Activated CD4-positive, alpha-beta T cell treated with anti-CD3 and anti-CD28 coated beads for 48 hours (primary cell): Measurements from ENCODE around the gene CTDSPL.

Experiments used
- DNase-seq: peaks from one replicate; pipeline ENCODE4 v3.0.0-alpha.2; 2020

CTDSPL gene

DNA sequence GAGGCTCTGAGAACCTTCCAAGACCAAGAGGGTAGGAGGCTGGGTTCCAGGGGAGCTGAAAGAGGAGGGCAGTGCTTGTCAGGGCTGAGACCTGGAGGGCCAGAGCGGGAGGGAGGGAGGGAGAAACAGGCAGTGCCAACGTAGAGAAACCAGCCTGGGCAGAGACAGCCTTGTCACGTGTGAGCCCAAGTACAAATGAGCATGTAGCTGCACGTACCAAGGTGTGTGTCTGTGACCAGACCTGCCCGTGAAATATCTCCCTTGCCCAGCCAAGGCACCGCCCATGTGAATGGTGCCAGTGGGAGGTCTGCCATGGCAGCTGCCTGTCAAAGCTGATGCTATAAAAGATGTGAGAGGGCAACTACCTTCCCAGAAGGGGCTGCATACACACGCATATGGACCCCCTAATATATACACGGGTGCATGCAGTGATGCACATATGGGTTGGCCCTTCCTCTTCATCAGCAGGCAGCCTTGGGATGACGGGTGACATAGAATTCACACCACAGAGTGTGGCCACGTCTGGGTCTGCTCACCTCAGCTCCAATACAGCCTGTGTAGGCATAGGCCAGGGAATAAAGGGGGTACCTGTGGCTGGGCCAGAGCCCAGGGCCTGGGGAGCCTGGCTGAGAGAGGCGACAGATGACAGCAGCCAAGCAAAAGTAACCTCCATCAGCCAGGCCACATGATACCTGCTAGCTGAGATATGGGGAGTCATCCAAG is 7.8 kb upstream of the CTDSPL start:
- no peak for DNase-seq

DNA sequence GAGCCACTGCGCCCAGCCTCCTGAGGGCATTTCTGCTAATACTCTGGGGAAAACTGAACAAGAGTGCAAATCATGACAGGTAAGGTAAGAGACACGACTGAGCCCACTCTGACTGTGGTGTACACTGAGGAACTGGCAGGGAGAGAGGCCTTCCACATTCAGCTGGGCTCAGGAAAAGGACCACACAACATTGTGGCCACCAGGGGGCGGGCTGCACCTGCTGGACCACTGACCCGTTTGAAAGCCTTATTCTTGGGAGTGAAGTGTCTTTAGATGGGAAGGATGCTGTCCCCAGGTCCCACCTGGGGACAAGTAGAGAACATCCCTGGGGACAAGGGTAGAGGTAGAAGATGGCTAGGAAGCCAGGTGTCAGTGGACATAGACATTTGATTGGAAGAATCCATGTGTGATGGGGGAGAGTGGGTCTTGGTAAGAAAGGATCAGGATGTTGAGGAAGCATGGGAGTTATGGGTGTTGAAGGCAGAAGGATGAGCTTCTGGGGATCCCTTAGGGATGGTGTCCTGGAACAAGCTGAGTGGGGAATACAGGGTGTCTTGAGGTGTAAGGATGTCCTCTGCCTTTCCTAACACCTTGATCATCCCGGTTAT is 6.2 kb upstream of the CTDSPL start:
- peak; percentile 85 for DNase-seq

DNA sequence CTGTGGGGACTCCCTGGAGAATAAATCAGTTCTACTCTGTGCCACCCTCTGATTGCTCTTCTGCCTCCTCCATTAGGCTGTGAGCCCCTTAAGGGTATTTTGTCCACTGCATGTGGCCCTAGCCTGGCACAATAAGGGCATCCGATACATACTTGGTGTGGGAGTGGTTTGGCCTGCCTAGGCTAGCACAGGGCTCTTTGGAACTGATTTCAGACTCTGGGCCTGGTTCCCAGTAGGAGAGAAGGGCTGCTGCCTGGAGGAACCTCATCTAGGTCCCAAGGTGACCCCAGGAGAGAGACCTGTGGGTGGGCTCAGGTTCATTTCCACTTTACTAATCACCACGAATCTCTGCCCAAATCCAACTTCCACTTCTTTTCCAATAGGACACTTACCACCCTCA is 5.3 kb upstream of the CTDSPL start:
- no peak for DNase-seq

DNA sequence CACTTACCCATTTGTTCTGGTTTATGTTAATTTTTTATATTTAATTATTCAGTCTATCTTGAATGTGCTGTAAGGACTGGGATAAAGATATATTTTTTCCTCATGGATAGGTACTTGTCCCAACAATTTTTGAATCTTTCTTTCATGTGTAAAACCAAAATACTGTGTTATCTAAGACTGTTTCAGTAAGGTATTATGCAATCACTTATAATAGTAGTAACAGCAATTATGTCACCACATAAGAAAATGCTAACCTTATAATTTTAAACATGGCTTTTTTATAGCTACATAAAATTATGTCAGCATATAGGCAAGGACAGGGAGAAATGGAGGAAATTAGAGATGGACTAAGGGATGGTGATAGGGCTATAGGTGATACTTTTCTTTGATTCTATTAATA is 2.9 kb upstream of the CTDSPL start:
- DNase-seq: no peak

DNA sequence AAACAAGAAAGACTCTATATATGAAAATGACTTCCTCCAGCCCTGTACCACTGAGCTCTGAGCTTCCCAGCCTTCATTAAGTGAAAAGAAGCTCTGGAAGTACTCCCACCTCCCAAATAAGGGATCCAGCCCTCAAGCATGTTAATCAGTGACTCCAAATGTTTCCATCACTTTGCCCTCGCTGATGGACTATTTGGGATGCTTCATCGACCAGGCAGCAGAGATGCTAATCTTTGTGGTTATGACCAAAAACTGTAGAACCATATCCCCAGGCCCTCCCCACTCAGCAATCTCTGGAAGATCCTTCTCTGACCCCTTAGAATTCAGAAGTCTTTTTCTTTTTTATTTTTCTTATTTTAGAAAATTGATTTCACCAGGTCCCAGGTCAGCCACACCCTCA is 2.3 kb upstream of the CTDSPL start:
- DNase-seq: no peak

DNA sequence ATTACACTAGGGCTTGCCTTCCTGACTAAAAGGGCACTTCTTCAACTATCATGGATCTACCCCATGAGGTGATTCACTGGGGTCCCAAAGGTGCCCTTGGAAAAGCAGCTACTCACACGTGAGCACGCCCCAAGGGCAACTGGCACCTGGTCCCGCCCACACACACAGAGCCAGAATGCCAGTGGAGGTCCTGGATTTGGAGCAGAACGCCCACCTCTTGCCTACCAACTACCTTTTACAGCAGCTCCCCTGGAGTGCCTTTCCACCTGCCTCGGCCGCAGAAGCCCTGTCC is 1.8 kb upstream of the CTDSPL start:
- DNase-seq: peak; percentile 11

DNA sequence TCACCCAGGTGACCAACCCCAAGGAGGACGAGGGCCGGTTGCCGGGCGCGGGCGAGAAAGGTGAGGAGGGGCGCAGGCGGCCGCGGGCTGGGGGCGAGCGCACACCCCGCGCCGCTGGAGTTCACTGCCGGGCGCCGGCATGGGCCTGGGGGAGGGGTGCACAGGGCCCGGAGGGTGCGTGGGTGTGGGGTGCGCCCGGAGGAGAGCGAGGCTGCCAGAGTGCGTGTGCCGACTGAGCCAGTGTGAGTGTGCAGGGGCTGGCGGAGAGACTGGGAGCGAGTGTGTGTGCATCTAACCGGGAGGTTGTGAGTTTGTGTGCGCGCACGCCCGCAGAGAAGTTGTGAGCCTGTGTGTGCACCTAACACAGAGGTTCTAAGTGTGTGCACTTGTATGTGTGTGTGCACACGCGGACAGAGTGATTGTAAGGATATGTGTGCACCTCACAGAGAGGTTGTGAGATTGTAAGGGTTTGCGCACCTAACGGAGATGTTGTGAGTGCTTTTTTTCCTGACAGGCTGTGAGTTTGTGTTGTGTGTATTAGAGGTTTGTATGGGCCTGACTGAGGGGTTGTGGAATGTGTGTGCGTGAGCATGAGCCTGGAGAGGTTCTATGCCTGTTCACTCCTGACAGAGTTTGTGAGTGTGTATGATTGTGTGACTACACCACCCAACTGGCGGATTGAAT is 681 bp downstream of the CTDSPL start:
- DNase-seq: peak; percentile 66

DNA sequence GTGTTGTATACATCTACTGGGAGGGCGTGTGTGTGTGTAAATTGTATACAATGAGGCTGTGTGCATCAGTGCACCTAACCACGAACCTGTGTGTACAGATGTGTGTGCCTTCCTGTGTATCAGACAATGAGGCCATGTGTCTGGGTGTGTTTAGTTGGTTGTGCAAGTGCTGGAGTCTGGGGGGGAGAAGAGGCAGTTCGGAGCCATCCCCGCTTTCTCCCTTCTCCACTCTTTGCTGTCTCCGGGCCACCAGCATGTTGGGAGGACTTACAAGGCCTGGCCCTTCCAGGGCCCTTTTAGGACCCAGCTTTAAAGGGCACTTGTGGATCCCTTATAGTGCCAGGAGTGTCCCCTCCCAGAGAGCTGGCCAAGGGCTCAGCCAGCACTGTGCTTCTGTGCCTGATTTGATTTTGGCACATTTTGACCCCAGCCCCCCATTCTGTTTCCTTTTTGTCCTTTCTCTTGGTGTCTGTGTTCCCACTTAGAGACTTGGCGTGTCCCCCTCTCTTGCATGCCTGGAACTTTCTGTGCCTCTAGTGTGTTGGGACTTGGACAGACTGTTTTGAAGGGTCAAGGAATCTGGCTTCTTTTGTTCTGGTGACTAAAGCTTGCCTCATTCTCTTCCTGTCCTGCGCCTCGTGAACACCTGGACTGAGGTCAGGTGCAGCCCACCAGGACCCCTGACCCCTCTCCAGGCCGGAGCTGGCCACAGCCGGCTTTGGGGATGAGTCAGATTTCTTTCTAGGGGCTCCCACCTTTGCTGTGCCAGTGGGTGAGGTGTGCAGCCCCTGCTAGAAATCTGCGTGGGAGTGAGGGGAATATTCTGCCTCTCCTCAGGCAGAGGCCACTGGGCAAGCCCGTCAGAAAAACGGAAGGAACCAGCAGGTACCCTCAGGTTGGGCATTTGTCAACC is 1.5 kb downstream of the CTDSPL start:
- no peak for DNase-seq

DNA sequence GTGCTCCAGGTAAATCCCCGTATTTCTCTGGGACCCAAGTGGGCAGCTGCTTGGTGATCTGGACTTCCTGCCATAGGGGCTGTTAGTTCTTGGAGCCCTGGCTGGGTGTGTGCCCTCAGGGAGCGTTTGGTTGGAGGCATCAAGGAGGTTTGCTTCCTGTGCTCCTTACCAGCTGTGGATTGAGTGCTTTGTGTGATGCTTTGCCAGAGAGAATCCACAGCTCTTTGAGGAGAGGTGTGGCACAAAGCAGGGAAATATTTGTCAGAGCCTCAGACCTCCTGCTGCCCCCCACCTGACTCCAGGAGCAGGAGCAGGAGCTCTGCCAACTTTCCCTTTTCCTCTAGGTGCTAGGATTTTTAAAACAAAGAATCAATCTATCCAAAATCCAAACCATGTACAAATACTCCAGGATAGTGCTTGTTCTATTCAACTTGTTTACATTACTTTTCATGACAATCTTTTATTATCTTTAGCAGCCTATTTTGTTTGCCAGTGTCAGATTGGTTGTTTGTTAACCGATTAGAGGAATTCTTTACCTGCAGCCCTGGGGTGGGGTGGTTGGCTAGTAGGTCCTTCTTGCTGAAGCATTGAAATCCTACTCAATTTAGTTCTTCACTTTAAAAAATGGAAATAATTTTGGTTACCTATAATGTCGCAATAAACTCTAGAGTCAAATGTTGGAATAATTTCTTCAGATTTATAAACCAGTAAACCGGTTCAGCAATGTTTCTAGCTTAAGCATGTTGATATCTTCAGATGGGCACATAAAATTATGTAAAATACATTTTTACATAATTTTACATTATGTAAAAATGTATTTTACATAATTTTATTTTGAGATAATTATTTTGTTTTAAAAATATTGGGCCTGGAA is 2.5 kb downstream of the CTDSPL start:
- DNase-seq: no peak

DNA sequence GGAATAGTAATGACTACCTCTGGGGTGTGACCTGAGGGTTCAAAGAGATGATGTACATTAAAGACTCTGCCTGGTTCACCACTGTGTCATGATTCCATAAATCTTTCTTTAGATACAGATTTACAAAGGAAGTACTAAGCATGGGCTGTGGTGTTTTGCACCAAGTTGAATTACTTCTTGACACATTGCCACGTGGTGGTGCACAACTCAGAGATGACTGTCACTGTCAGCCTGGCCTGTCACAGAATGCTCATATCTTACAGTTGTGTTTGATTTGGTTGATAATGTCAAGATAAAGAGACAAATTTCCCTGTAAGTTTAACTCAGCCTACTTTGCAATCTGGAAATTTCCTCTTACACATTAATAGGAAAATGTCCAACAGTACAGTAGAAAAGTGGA is 3.2 kb downstream of the CTDSPL start:
- DNase-seq: peak; percentile 15

DNA sequence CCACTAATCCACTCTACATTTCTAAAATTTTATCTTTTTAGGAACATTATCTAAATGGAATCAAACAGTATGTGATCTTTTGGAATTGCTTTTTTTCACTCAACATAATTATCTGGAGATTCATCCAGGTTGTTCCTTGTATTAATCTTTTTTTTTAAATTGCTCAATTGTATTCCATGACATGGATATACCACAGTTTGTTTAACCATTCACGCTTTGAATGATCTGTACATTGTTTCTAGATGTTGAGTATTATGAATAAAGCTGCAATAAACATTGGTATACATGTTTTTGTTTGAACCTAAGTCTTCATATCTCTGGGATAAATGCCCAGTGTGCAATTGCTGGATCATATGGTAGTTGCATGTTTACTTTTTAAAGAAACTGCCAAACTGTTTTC is 5.5 kb downstream of the CTDSPL start:
- no peak for DNase-seq

DNA sequence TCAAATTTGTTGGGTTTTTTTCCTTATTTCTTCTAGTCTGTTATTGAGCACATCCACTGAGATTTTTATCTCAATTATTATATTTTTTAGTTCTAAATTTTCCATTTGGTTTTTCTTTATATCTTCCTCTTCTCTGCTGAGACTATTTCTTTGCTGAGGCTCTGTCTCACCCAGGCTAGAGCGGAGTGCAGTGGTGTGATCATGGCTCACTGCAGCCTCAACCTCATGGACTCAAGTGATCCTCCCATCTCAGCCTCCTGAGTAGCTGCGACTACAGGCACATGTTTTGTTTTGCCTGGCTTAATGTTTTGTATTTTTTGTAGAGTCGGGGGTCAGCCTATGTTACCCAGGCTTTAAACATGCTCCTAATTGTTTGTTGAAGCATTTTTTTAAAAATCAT is 10.2 kb downstream of the CTDSPL start:
- no peak for DNase-seq

DNA sequence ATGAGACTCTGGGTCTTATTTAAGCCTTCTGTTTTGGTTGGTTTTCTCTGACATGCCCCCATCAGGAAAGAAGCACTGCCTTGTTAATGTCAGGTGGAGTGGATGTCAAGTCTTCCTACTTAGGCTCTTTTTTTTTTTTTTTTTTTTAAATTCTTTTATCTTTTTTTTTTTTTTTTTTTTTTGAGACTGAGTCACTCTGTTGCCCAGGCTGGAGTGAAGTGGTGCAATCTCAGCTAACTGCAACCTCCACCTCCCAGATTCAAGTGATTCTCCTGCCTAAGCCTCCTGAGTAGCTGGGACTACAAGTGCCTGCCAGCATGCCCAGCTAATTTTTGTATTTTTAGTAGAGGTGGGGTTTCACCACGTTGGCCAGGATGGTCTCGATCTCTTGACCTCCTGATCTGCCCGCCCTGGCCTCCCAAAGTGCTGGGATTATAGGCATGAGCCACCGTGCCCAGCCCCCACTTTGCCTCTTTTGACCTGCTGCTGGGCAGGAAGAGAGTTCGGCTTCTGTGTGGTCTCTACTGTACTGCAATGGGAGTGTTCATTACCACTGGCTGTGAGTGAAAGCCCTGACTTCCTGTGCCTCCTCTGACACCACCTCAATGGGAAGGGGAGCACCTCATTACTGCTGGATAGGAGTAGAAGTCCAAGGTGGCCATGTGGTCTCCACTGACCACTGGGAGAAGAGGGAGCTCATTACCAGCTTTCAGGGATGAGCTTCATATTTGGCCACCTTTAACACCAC is 10.9 kb downstream of the CTDSPL start:
- DNase-seq: no peak

DNA sequence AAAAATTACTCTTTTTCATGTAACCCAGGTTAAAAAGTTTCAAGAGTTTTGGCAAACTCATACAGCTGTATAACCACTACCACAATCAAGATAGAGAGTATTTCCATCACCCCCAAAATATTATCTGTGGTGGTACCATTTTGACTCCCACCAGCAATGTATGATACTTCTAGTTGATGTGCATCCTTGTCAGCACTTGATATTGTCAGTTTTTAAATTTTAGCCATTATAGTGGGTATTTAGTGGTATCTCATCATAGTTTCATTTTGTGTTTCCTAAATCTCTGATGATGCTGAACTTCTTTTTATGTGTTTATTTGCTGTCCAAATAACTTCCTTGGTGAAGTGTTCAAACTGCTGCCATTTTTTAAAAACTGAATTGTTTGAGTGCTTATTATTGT is 14.6 kb downstream of the CTDSPL start:
- no peak for DNase-seq

DNA sequence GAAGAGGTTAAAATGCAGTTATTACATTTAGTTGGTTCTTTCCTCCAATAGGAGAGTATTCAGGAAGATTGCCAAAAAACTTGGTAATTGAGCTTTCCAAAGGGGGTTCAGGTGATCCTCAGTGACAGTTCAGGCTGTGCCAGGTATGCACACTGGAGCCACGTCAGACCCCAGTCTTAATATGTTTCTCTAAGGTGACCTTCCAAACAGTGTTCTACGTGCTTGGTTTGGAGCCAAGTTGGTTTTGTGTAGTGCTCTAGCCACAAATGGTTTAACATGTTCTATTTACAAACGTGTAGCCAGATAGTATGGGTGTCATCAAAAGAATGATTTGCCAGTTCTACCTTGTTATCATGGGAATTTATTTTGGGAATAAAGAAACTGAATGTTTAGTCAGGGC is 21.0 kb downstream of the CTDSPL start:
- DNase-seq: no peak

DNA sequence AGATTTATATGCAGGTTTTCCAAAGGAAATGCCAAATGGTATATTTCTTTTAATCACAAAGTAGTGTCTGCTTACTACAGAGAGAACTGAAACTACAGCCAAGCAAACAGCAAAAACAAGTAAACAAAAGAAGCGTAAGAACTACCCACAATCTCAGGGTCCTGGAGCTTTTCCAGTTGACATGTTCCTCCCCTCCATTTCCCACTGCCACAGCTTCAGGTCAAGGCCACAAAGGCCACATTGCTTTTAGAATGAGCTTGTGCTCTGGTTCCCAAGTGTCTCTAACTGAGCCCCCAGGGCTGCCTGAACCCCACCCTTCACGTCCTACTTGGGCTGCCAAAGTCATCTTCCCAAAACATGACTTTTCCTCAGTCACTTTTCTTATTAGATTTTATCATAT is 24.1 kb downstream of the CTDSPL start:
- DNase-seq: no peak

DNA sequence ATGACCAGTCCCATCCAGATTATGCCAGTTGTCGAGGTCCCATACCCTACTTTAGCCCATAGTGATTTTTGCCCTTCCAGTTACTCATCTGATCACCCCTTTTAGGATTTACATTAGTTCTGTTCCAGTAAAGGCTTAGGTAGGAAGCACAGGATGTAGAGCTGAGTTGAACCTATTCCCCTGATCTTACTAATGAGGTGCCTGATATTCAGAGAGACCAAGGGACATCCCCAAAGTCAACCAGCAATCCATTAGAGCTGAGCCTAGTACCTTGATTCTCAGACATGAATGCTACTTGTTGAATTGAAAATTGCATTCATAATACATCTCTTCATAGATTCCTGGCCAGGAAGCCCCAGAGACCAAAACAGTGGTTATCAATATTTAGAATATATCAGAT is 24.7 kb downstream of the CTDSPL start:
- DNase-seq: no peak

DNA sequence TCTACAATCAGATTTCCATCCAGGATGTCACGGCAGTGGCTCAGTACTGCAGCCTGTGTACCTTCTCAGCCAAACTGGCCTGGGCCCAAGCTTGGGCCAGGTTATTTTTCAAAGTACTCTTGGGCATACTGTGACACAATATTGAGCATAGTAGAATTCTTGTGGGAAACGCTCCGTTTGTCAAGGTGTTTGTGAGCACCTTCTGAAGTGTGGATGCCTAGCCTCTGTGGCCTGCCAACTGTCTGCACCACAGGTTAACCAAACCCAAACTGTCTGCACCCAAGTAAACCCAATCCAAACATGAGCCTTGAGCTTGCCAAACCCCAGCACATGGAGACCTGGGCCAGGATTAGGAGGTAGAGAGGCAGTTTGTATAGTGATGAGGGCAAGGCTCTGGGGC is 25.4 kb downstream of the CTDSPL start:
- DNase-seq: no peak

DNA sequence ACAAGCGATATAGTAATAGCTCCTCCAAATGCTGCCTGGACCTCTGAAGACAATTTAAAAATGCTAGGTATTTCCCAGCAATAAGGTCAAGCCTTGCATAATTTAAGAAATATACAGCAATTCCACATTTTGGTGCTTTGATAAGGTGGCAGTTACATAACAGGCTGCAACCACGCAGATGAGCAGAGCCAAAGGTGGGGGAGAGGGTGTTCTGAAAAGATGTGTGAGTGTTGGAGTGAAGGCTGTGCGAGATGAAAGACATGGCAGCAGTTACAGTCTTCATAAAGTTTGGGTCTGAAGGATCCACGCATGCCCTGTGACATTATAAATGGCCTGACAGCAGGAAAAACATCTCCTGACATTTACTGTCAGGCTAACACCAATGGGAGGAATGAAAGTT is 26.1 kb downstream of the CTDSPL start:
- DNase-seq: no peak

DNA sequence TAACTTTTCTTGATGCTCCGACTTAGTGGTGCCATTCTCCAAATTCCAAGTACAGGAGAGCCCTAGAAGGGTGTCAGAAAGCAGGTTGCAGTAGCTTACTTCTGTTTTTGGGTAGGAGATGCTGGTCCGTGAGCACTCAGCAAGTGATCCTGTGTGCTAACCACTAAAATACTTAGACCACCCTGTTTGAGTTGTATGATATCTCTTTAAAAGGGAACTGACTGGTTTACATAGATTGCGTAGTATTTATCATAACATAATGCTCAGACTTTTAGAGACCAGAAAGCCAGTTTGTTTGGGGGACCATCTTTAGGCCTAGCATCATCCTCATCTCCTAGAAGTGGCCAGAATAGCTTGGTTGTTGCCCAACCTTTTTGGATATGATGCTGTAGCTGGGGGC is 26.7 kb downstream of the CTDSPL start:
- DNase-seq: no peak

DNA sequence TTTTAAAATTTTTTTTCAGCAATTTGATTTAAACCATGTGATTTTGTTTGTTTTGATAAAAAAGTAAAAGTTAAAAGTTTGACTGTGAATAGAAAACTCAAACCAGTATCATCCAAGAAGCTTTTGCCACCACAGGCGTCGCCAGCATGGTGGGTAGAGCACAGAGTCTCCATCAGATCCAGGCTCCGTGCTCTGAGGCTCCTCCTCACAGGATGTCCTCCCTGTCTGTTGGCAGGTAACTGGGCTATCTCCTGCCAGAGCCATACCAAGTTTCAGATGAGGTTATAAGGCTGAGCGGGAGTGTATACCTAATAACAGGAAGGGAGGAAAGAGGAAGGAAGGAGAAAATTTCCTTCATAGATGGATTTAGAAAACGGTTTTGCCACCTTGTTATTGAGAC is 28.8 kb downstream of the CTDSPL start:
- no peak for DNase-seq

DNA sequence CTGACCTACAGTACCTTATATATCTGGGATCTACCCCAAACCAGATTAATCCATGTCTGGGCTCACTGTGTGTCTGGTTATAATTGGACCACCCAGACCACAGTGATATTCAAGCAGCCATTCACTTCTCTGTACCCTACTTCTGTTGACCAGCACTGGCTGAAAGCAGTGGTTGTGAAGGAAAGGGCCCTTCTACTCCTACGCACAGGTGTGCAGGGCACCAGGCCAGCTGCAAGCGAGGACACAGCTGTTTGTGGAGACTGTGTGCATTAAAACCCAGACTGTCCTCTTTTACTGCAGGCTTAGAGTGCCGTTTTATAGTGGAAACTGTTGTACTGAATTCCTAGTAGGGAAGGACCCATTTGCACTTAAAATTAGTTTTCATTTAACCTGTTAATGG is 29.5 kb downstream of the CTDSPL start:
- DNase-seq: no peak
